HepG2 (cell line): ENCODE data around the gene NDEL1. TPM values are rescaled to one million over a fixed set of nuclear protein-coding genes. Genes with fewer than 3 reads are reported as not detected.

Experiments
- ARID5B ChIP-seq: IDR thresholded peaks from 2 replicates; pipeline ENCODE4 v1.4.0; 2020; ENCODE audit warnings: mild to moderate bottlenecking, missing genetic modification reagents
- ATRX ChIP-seq: sonication (generic); formaldehyde crosslinking; IDR thresholded peaks from 2 replicates; pipeline ENCODE4 v1.4.0; 2020; ENCODE audit warnings: missing genetic modification reagents, borderline replicate concordance
- ELF3 ChIP-seq: IDR thresholded peaks from 2 replicates; pipeline ENCODE4 v1.6.1; 2016; ENCODE audit warnings: missing genetic modification reagents, missing compliant biosample characterization
- ETV5 ChIP-seq: IDR thresholded peaks from 2 replicates; pipeline ENCODE4 v1.6.1; 2018; ENCODE audit warnings: missing biosample characterization, missing genetic modification reagents, inconsistent platforms, borderline replicate concordance
- FOXA1 ChIP-seq, 2 experiments: fragments of 450-650 bp in 1 of 2; sonication (generic) in 1 of 2; formaldehyde crosslinking in 1 of 2; IDR thresholded peaks; 2 replicates each; pipeline versions ENCODE4 v1.4.0 to v1.6.1; 2016 to 2020; ENCODE audit warnings: missing genetic modification reagents in 1 of 2
- FOXP1 ChIP-seq, 2 experiments: fragments of 450-650 bp in 1 of 2; IDR thresholded peaks; 2 replicates each; pipeline ENCODE4 v1.6.1; 2017 to 2018; ENCODE audit warnings: antibody characterized with exemption in 1 of 2
- GABPB1 ChIP-seq: IDR thresholded peaks from 2 replicates; pipeline ENCODE4 v1.6.1; 2016; ENCODE audit warnings: mild to moderate bottlenecking, missing genetic modification reagents, moderate library complexity, missing compliant biosample characterization
- HNF4A ChIP-seq: sonication (generic); formaldehyde crosslinking; IDR thresholded peaks from 2 replicates; pipeline ENCODE4 v1.4.0; 2020; ENCODE audit warnings: missing genetic modification reagents
- HOXD1 ChIP-seq: sonication (generic); formaldehyde crosslinking; IDR thresholded peaks from 2 replicates; pipeline ENCODE4 v1.5.0; 2020; ENCODE audit warnings: missing genetic modification reagents
- KAT7 ChIP-seq: IDR thresholded peaks from 2 replicates; pipeline ENCODE4 v1.6.1; 2018; ENCODE audit warnings: borderline replicate concordance, missing compliant biosample characterization
- LCORL ChIP-seq, 2 experiments: fragments of 450-650 bp in 1 of 2; sonication (generic) in 1 of 2; formaldehyde crosslinking in 1 of 2; IDR thresholded peaks; 2 replicates each; pipeline versions ENCODE4 v1.5.0 to v1.6.1; 2017 to 2020; ENCODE audit warnings: antibody characterized with exemption in 1 of 2, missing genetic modification reagents in 1 of 2
- RNF2 ChIP-seq: fragments of 450-650 bp; conservative IDR thresholded peaks from 2 replicates; pipeline ENCODE4 v1.6.1; 2016; ENCODE audit warnings: low read depth
- ZFP36L1 ChIP-seq: sonication (generic); formaldehyde crosslinking; IDR thresholded peaks from 2 replicates; pipeline ENCODE4 v1.8.0; 2022; ENCODE audit warnings: mild to moderate bottlenecking, missing genetic modification reagents, moderate library complexity
- ZNF12 ChIP-seq: sonication (generic); formaldehyde crosslinking; IDR thresholded peaks from 2 replicates; pipeline ENCODE4 v1.5.0; 2020; ENCODE audit warnings: missing genetic modification reagents
- ZNF724P ChIP-seq: sonication (generic); formaldehyde crosslinking; IDR thresholded peaks from 2 replicates; pipeline ENCODE4 v1.8.0; 2022; ENCODE audit warnings: missing genetic modification reagents, borderline replicate concordance
- polyA plus RNA-seq, 8 experiments: library from polyadenylated mRNA; depleted of rRNA in 3 of 8; stranded (reverse) in 7 of 8; unstranded in 1 of 8; fragments of >200 nt; fragmentation: Illumina TruSeq in 4 of 8; extraction: Trizol in 4 of 8; gene quantifications; 2 replicates each; pipeline versions ENCODE4 v1.2.1 to v1.2.3, GENCODE V29; 2011 to 2016; ENCODE audit warnings: low read depth in 4 of 8, missing spikeins in 1 of 8, mixed read lengths in 1 of 8; ENCODE audit not compliant: insufficient read depth in 1 of 8
- total RNA-seq, 5 experiments: library from RNA; depleted of rRNA; stranded (reverse); fragments of >200 nt; fragmentation: Illumina TruSeq; extraction: Trizol; gene quantifications; 2 replicates each; pipeline ENCODE4 v1.2.3, GENCODE V29; 2016; ENCODE audit warnings: low read depth in 1 of 5
- TF ChIP-seq, protein P1 (sequence below): sonication (generic); formaldehyde crosslinking; conservative IDR thresholded peaks from 2 replicates; pipeline ENCODE4 v1.4.0; 2020; ENCODE audit warnings: mild to moderate bottlenecking, missing genetic modification reagents, moderate library complexity
- TF ChIP-seq, protein P2 (sequence below): IDR thresholded peaks from 2 replicates; pipeline ENCODE4 v1.6.1; 2018; ENCODE audit warnings: missing genetic modification reagents, mild to moderate bottlenecking, missing compliant biosample characterization

The NDEL1 gene
- total and polyA plus RNA-seq, 2 of the 13 experiments (the other 11 are each of a cell fraction or from before 2014, with no cell fraction given), result 59.8 to 153 TPM

- TF ChIP-seq, protein P1, sequence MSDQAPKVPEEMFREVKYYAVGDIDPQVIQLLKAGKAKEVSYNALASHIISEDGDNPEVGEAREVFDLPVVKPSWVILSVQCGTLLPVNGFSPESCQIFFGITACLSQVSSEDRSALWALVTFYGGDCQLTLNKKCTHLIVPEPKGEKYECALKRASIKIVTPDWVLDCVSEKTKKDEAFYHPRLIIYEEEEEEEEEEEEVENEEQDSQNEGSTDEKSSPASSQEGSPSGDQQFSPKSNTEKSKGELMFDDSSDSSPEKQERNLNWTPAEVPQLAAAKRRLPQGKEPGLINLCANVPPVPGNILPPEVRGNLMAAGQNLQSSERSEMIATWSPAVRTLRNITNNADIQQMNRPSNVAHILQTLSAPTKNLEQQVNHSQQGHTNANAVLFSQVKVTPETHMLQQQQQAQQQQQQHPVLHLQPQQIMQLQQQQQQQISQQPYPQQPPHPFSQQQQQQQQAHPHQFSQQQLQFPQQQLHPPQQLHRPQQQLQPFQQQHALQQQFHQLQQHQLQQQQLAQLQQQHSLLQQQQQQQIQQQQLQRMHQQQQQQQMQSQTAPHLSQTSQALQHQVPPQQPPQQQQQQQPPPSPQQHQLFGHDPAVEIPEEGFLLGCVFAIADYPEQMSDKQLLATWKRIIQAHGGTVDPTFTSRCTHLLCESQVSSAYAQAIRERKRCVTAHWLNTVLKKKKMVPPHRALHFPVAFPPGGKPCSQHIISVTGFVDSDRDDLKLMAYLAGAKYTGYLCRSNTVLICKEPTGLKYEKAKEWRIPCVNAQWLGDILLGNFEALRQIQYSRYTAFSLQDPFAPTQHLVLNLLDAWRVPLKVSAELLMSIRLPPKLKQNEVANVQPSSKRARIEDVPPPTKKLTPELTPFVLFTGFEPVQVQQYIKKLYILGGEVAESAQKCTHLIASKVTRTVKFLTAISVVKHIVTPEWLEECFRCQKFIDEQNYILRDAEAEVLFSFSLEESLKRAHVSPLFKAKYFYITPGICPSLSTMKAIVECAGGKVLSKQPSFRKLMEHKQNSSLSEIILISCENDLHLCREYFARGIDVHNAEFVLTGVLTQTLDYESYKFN (CRISPR knock-in tag), result peak; percentile 60
- TF ChIP-seq ZNF724P (CRISPR knock-in tag) (no peak), FOXP1 (IDR thresholded peaks at IDR 0.05) (no peak), FOXP1 (CRISPR knock-in tag; IDR thresholded peaks at IDR 0.05) (peak; percentile 89), ATRX (CRISPR knock-in tag) (no peak), ARID5B (CRISPR knock-in tag) (peak; percentile 59), HOXD1 (CRISPR knock-in tag) (no peak), KAT7 (CRISPR knock-in tag) (0 out of 2 replicates have a peak, but pooled peaks have one; percentile 66), RNF2 (no peak), LCORL (IDR thresholded peaks at IDR 0.05) (no peak), LCORL (CRISPR knock-in tag; IDR thresholded peaks at IDR 0.05) (0 out of 2 replicates have a peak, but pooled peaks have one; percentile 49), HNF4A (CRISPR knock-in tag) (peak; percentile 54; the same call in 1 of the 2 replicates), GABPB1 (CRISPR knock-in tag) (peak; percentile 39; the same call in 1 of the 2 replicates), ELF3 (CRISPR knock-in tag) (peak; percentile 24; the same call in 1 of the 2 replicates), ZFP36L1 (CRISPR knock-in tag) (0 out of 2 replicates have a peak, but pooled peaks have one; percentile 54), ETV5 (CRISPR knock-in tag) (0 out of 2 replicates have a peak, but pooled peaks have one; percentile 17), ZNF12 (CRISPR knock-in tag) (0 out of 2 replicates have a peak, but pooled peaks have one; percentile 29), FOXA1 (IDR thresholded peaks at IDR 0.05) (no peak), FOXA1 (CRISPR knock-in tag; IDR thresholded peaks at IDR 0.05) (peak; percentile 86)
- TF ChIP-seq, protein P2, sequence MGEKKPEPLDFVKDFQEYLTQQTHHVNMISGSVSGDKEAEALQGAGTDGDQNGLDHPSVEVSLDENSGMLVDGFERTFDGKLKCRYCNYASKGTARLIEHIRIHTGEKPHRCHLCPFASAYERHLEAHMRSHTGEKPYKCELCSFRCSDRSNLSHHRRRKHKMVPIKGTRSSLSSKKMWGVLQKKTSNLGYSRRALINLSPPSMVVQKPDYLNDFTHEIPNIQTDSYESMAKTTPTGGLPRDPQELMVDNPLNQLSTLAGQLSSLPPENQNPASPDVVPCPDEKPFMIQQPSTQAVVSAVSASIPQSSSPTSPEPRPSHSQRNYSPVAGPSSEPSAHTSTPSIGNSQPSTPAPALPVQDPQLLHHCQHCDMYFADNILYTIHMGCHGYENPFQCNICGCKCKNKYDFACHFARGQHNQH, result peak; percentile 74; the same call in 1 of the 2 replicates
Measured at GRCh38 chr17:8417806-8418205, 17.9 kb upstream of the NDEL1 start (continued).
